ENCODE data around the gene KCMF1. TPM values are rescaled to one million over a fixed set of nuclear protein-coding genes. Genes with fewer than 3 reads are reported as not detected.

Gene KCMF1
- total and polyA plus RNA-seq, 10 of the 15 experiments (the other 5 are each of a cell fraction or from before 2014, with no cell fraction given) = 8.4 to 124 (median 43.0) TPM

- TF ChIP-seq KDM1A (IDR thresholded peaks at IDR 0.05; ENCODE audit: borderline replicate concordance) (no peak), SREBF2 (IDR thresholded peaks at IDR 0.05; ENCODE audit: low read length) (no peak), IKZF2 (IDR thresholded peaks at IDR 0.05) (peak; percentile 71 to 76; a peak in 3 of 4 replicates), NR2C2 (IDR thresholded peaks at IDR 0.05; ENCODE audit: borderline replicate concordance, control insufficient read depth, insufficient read length, low read depth) (no peak), YY1 (IDR thresholded peaks at IDR 0.05; ENCODE audit: low read depth, low read length) (0 out of 2 replicates have a peak, but pooled peaks have one; percentile 18), POLR2A (IDR thresholded peaks at IDR 0.05; ENCODE audit: low read depth, low read length) (no peak), CHD1 (IDR thresholded peaks at IDR 0.05; ENCODE audit: low read depth, low read length) (no peak), FOXM1 (IDR thresholded peaks at IDR 0.05; ENCODE audit: low read depth, low read length) (peak; percentile 70; the same call in 1 of the 2 replicates), MTA3 (IDR thresholded peaks at IDR 0.05; ENCODE audit: borderline replicate concordance, low read length) (no peak), ATF7 (IDR thresholded peaks at IDR 0.05; ENCODE audit: low read depth) (peak; percentile 57; the same call in 1 of the 2 replicates), ETV6 (conservative IDR thresholded peaks at IDR 0.05 in 1 of 2, IDR thresholded peaks at IDR 0.05 in 1 of 2; ENCODE audit: borderline replicate concordance in 1 of 2, low read depth in 1 of 2) (no peak), ZNF217 (IDR thresholded peaks at IDR 0.05) (peak; percentile 44; the same call in 1 of the 2 replicates), ATF2 (IDR thresholded peaks at IDR 0.05; ENCODE audit: low read length) (peak; percentile 86), BCLAF1 (IDR thresholded peaks at IDR 0.05) (no peak), RAD51 (IDR thresholded peaks at IDR 0.05) (0 out of 2 replicates have a peak, but pooled peaks have one; percentile 17), RELA (IDR thresholded peaks at IDR 0.05; ENCODE audit: borderline replicate concordance, partially characterized antibody) (no peak), NFIC (IDR thresholded peaks at IDR 0.05; ENCODE audit: low read depth, low read length) (peak; percentile 81), HSF1 (IDR thresholded peaks at IDR 0.05; ENCODE audit: low read depth, low read length) (no peak), POU2F2 (IDR thresholded peaks at IDR 0.05; ENCODE audit: borderline replicate concordance, low read depth, low read length) (no peak), IKZF1 (conservative IDR thresholded peaks at IDR 0.05) (peak; percentile 79)
- TF ChIP-seq, protein P1, sequence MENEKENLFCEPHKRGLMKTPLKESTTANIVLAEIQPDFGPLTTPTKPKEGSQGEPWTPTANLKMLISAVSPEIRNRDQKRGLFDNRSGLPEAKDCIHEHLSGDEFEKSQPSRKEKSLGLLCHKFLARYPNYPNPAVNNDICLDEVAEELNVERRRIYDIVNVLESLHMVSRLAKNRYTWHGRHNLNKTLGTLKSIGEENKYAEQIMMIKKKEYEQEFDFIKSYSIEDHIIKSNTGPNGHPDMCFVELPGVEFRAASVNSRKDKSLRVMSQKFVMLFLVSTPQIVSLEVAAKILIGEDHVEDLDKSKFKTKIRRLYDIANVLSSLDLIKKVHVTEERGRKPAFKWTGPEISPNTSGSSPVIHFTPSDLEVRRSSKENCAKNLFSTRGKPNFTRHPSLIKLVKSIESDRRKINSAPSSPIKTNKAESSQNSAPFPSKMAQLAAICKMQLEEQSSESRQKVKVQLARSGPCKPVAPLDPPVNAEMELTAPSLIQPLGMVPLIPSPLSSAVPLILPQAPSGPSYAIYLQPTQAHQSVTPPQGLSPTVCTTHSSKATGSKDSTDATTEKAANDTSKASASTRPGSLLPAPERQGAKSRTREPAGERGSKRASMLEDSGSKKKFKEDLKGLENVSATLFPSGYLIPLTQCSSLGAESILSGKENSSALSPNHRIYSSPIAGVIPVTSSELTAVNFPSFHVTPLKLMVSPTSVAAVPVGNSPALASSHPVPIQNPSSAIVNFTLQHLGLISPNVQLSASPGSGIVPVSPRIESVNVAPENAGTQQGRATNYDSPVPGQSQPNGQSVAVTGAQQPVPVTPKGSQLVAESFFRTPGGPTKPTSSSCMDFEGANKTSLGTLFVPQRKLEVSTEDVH (IDR thresholded peaks at IDR 0.05; ENCODE audit: low read depth, partially characterized antibody) = no peak
Measured at GRCh38 chr2:84931384-84931821, 39.6 kb upstream of the KCMF1 start (continued).
